ENCODE results near the gene RGS7BP. TPM values are rescaled to one million over a fixed set of nuclear protein-coding genes. Genes with fewer than 3 reads are reported as not detected.

Gene RGS7BP
- total and polyA plus RNA-seq, 2 experiments from 2014 or later = 0.75 to 0.77 TPM

DNA sequence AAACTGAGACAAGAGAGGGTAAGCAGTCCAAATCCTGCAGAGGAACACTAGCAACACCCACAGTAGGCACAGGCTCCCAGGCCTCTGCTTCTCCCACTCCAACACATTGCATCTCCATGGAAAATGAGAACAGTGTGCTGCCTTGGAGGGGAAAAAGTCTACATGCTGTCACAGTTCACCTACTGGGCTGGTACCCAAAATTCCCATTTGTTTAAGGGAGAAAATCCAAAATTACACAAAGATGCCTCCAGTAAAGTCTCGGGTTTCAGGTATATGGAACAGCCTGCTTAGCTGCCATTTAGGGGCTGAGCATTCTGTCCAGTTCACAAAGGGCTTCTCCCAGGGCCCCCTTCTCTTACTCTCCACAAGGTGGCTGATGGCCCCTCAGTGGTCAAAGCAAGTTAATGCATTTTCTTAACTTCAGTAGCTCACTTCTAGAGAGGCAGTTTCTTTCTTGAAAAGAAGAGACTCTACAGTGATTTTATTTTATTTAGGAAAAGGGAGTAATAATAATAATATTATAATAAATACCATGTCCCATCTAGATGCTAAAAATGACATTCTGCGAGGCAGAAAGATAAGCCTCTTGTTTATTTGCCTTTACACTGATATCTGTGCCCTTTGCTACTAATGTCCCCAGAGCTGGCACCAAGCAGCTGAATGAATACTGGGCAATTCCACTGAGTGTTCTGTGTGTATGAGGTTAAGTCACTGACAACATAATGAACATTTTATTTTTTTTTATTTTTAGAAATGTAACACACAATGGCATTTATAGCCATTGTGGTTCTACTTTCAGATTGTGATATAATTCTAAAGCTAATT is 89.4 kb downstream of the RGS7BP start:
- Histone ChIP-seq H3K36me3 (replicated peaks; ENCODE audit: insufficient read depth, low read depth) (no peaks in the 10 kb centered on the region), H2AFZ (no peak overlapping the region), H3K4me3 (no peak overlapping the region), H3K79me2 (no peaks in the 10 kb centered on the region), H3K9me2 (replicated peaks; ENCODE audit: insufficient read depth) (no peaks in the 10 kb centered on the region), H3K4me1 (ENCODE audit: insufficient read depth) (no peaks in the 10 kb centered on the region), H4K20me1 (ENCODE audit: insufficient read depth, poor library complexity, severe bottlenecking) (no peaks in the 10 kb centered on the region), H3K27me3 (no peaks in the 10 kb centered on the region), H3K9me3 (ENCODE audit: low read depth) (no peaks in the 10 kb centered on the region), H3K4me2 (no peak overlapping the region), H3K27ac (no peak overlapping the region)
- WGBS (ENCODE audit: low lambda C conversion rate, missing lambda C conversion rate) = 46% methylated on average over 2 of the region's 2 CpGs
- peak; percentile 50 for DNase-seq (ENCODE audit: low spot score)
- TF ChIP-seq, protein P1, sequence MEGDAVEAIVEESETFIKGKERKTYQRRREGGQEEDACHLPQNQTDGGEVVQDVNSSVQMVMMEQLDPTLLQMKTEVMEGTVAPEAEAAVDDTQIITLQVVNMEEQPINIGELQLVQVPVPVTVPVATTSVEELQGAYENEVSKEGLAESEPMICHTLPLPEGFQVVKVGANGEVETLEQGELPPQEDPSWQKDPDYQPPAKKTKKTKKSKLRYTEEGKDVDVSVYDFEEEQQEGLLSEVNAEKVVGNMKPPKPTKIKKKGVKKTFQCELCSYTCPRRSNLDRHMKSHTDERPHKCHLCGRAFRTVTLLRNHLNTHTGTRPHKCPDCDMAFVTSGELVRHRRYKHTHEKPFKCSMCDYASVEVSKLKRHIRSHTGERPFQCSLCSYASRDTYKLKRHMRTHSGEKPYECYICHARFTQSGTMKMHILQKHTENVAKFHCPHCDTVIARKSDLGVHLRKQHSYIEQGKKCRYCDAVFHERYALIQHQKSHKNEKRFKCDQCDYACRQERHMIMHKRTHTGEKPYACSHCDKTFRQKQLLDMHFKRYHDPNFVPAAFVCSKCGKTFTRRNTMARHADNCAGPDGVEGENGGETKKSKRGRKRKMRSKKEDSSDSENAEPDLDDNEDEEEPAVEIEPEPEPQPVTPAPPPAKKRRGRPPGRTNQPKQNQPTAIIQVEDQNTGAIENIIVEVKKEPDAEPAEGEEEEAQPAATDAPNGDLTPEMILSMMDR (IDR thresholded peaks at IDR 0.05; ENCODE audit: poor library complexity) = peak; percentile 41
- TF ChIP-seq EZH2 (IDR thresholded peaks at IDR 0.05; ENCODE audit: borderline replicate concordance) (no peak), EZH2phosphoT487 (IDR thresholded peaks at IDR 0.05; ENCODE audit: low read depth, severe bottlenecking, unreplicated experiment) (no peak)

DNA sequence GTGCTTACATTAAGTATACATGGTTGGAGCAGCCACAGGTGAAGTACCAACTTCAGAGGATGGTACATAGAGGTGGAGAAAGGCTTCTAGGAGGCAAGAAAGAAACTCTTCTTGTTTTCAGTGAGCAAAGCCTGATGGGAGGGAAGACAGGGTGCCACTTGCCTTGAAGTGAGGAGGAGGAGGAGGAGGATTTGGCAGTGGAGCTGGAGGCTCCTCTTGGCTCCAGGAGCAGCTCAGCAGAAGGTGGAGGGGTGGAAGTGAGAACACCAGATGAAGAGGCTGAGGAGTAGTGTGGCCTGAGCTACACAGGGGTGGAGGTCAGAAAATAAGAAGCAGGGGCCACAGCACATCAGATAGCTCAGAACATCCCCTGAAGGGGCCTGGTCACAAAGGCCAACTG is 93.4 kb downstream of the RGS7BP start:
- Histone ChIP-seq H3K27me3 (no peaks in the 10 kb centered on the region), H3K4me1 (ENCODE audit: insufficient read depth) (no peaks in the 10 kb centered on the region), H3K4me3 (no peak overlapping the region), H3K4me2 (no peak overlapping the region), H2AFZ (no peak overlapping the region), H3K9me3 (ENCODE audit: low read depth) (no peaks in the 10 kb centered on the region), H4K20me1 (ENCODE audit: insufficient read depth, poor library complexity, severe bottlenecking) (no peaks in the 10 kb centered on the region), H3K27ac (no peak overlapping the region), H3K36me3 (replicated peaks; ENCODE audit: insufficient read depth, low read depth) (no peaks in the 10 kb centered on the region), H3K79me2 (no peaks in the 10 kb centered on the region), H3K9me2 (replicated peaks; ENCODE audit: insufficient read depth) (no peaks in the 10 kb centered on the region)
- DNase-seq (ENCODE audit: low spot score) = no peak
- TF ChIP-seq, protein P1 (IDR thresholded peaks at IDR 0.05; ENCODE audit: poor library complexity) = no peak
- TF ChIP-seq EZH2phosphoT487 (IDR thresholded peaks at IDR 0.05; ENCODE audit: low read depth, severe bottlenecking, unreplicated experiment) = no peak
- TF ChIP-seq EZH2 (IDR thresholded peaks at IDR 0.05; ENCODE audit: borderline replicate concordance) = no peak

DNA sequence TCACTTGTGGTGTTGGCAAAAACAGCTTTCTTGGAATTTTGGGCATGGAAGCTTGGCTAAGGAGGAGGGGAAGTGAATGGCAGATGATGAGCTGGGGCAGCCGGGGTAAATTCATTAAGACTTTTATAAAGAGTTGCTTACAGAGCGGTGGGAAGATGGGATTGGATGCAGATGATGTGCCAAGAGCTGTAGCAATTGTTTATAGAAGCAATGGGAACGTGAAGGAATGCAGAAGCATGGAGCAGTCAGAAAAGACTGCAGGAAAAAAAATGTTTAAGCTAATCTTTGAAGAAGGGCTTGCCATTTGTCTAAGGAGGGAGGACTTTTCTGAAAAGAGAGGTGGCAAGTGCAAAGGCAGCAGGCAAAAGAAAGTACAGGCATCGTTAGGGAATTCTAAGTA is 97.9 kb downstream of the RGS7BP start:
- H3K9me3 ChIP-seq (ENCODE audit: low read depth) = no peaks in the 10 kb centered on the region
- H4K20me1 ChIP-seq (ENCODE audit: insufficient read depth, poor library complexity, severe bottlenecking) = no peaks in the 10 kb centered on the region
- H3K4me3 ChIP-seq = no peak overlapping the region
- WGBS (ENCODE audit: low lambda C conversion rate, missing lambda C conversion rate) = 73% methylated on average over 4 of the region's 4 CpGs
- no peak overlapping the region for H3K4me2 ChIP-seq
- no peaks in the 10 kb centered on the region for H3K4me1 ChIP-seq (ENCODE audit: insufficient read depth)
- TF ChIP-seq EZH2phosphoT487 (IDR thresholded peaks at IDR 0.05; ENCODE audit: low read depth, severe bottlenecking, unreplicated experiment) = no peak
- no peak for TF ChIP-seq EZH2 (IDR thresholded peaks at IDR 0.05; ENCODE audit: borderline replicate concordance)
- TF ChIP-seq, protein P1 (IDR thresholded peaks at IDR 0.05; ENCODE audit: poor library complexity) = no peak
- H3K27ac ChIP-seq = no peak overlapping the region
- H3K27me3 ChIP-seq = peaks cover 5% of the 10 kb centered on the region
- no peaks in the 10 kb centered on the region for H3K9me2 ChIP-seq (replicated peaks; ENCODE audit: insufficient read depth)
- no peak for DNase-seq (ENCODE audit: low spot score)
- H3K36me3 ChIP-seq (replicated peaks; ENCODE audit: insufficient read depth, low read depth) = no peaks in the 10 kb centered on the region
- no peak overlapping the region for H2AFZ ChIP-seq
- no peaks in the 10 kb centered on the region for H3K79me2 ChIP-seq
